Gastrocnemius medialis (tissue), 4 donors: Measurements from ENCODE around the gene TMEM14A.

ENCODE experiments used
- CTCF ChIP-seq, 5 experiments: fragments of 450-650 bp in 3 of 5; fragments of 200-600 bp in 2 of 5; sonication (generic) in 2 of 5; IDR thresholded peaks in 4 of 5; conservative IDR thresholded peaks in 1 of 5; 1 replicate in 4 of 5; 2 replicates in 1 of 5; pipeline ENCODE4 v1.5.1; 2016 to 2019; ENCODE audit warnings: antibody characterized with exemption in 5 of 5, mild to moderate bottlenecking in 3 of 5, moderate library complexity in 3 of 5
- POLR2A ChIP-seq, 2 donors: fragments of 450-650 bp; IDR thresholded peaks; one replicate each; pipeline ENCODE4 v1.6.1; 2017; ENCODE audit warnings: antibody characterized with exemption in 2 of 2, mild to moderate bottlenecking in 2 of 2, moderate library complexity in 2 of 2

GRCh38 chr6:52697903-52698302 lies 27.0 kb downstream of the TMEM14A start:
- TF ChIP-seq CTCF (IDR thresholded peaks at IDR 0.05 in 4 of 5, conservative IDR thresholded peaks at IDR 0.05 in 1 of 5) = no peak
- TF ChIP-seq POLR2A (IDR thresholded peaks at IDR 0.05) = no peak
